HG02763 (cell line): ENCODE measurements around the gene TRMT1.
"Not testable (repeated sequence)": the region's sequence is repeated elsewhere in the genome, so short reads cannot be mapped to it uniquely, and the experiment has no call there.

Experiments used
- ATAC-seq: cut with Tn5 transposase; IDR thresholded peaks from one replicate; pipeline ENCODE4 v1.9.1; 2021; ENCODE audit warnings: mild to moderate bottlenecking, moderate library complexity; ENCODE audit not compliant: unreplicated experiment

The TRMT1 gene

DNA sequence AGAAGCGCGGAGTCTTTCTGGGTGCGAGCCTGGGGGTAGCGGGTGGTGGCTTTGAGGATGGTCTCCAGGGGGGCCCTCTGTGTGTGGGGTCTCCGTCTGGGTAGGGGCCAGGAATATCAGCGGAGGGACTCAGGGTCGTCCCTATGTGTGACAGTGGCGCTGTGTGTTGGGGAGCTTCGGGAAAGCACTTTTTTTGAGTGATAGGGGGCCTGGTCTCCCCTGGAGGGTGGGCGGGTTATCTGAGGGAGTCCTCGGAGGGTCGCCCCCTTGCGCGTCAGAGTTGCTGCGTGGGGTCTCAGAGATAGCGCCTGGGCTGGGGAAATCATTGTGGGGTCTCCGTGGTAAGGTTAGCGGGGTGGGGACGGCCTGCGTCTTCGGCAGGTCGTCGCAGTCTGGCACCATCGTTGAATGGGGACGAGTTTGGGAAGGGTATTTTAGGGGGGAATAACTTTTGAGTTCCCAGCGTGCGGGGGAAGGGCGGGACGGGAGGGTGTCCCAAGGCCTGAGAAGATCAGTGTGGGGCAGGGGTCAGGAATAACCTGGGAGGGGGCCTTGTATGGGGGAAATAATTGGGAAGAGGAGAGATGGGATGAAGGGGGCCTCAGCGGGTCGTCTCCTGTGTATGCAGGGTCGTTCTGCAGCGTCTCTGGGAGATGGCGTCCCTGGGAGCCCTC is 34.5 kb upstream of the TRMT1 start:
- no peak for ATAC-seq

DNA sequence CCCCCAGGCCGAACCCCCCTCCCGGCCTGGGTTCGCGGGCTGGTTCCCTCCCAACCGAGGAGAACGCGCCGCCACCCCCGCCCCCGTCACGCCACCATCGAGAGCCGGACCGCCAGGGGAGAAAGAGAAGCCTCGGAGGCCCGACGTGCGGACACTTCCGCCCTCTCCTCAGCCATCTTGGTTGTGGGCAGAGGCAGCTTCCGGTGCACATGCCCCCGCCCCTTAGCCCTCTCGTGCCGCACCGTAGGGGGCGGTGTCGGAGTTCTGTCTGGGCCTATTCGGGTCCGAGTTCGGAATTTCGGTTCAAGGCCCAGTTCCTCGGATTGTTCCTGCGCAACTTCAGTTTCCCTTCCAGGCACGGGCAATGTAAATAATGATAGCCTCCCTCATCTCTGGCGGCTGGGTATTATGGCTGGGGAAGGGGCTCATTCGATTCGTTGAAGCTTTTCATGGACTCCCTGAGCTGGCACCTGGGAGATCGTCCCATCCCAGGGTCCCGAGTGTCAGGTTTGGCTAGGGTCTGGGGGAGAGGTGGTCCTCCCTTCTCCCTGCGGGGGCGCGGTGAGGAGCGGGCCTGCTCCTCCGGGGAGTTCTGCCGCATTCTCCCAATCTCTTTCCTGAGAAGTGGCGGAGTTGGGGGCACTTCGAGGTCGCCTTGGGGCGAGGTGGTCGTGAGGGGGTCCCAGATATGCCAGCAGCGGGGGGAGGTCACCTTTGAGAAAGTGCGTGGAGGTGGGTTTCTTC is 33.8 kb upstream of the TRMT1 start, which contains the start of the genes IER2 and STX10:
Gene IER2, plus strand, starts transcription at position 225 of the 744 bp plus-strand sequence. CDS start 2,776 bp downstream, outside the sequence.
Gene STX10, minus strand, starts transcription at position 189 of the 744 bp plus-strand sequence. CDS start 202 bp downstream, outside the sequence.
- ATAC-seq, result peak; percentile 34

DNA sequence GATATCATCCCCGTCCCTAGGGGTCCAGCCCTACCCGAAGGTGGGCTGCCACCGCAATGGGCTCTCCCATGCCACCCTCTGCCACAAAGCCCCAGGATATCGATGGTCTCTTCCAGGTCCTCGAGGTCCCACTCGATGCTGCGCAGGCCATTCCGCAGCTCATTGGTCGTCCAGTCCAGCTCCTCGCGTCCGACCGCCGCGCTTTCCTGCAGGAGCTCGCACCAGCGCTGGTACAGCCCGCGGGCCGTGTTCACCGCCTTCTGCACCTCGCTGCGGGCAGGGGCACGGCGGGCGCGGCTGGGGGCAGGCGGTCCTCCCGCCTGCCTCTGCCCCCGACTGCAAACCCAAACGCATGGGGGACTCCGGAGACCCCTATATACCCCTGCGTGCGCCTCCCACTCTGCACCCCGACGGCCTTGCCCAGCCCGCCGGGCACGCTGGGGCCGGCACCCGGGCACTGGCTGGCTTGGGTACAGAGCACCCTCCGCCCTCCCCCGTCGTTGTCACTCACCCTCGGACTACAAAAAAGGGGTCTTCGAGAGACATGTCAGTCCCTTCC is 33.2 kb upstream of the TRMT1 start:
- no peak for ATAC-seq

DNA sequence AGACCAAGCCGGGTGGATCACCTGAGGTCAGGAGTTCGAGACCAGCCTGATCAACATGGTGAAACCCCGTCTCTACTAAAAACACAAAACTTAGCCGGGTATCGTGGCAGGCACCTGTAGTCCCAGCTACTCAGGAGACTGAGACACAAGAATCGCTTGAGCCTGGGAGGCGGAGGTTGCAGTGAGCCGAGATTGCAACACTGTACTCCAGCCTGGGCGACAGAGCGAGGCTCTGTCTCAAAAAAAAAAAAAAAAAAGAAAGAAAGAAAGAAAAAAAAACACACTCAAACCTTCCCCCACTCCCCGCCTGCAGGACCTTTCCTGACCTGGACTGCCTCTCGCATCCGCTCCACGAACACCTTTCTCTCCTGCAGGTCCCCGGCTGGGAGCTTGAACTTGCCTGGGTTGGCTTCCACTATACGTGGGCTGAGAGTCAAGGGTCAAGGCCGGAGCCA is 32.7 kb upstream of the TRMT1 start:
- not testable (repeated sequence) for ATAC-seq

DNA sequence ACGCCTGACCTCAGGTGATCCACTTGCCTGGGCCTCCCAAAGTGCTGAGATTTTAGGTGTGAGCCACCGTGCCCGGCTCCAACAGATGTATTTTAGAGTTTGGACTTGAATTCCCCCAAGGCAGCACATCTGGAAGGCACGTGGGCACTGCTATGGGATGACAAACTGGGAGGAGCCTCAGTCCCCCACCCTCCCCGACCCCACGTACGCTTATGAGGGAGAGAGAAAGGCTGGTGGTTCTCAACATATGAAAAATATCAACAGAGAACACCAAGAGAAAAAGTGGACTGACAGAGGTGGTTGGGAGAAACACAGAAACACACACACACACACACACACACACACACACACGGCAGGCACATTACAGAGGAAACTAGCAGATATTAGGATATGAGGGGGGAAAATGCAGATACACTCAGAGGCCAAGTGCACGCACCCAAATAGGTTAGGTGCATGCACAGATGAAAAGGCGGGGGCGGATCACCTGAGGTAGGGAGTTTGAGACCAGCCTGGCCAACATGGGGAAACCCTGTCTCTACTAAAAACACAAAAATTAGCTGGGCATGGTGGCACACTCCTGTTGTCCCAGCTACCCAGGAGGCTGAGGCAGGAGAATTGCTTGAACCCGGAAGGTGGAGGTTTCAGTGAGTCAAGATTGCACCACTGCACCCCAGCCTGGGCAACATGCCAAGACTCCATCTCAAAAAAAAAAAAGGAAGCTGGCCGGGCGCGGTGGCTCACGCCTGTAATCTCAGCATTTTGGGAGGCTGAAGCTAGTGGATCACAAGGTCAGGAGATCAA is 30.4 kb upstream of the TRMT1 start:
- no peak for ATAC-seq

DNA sequence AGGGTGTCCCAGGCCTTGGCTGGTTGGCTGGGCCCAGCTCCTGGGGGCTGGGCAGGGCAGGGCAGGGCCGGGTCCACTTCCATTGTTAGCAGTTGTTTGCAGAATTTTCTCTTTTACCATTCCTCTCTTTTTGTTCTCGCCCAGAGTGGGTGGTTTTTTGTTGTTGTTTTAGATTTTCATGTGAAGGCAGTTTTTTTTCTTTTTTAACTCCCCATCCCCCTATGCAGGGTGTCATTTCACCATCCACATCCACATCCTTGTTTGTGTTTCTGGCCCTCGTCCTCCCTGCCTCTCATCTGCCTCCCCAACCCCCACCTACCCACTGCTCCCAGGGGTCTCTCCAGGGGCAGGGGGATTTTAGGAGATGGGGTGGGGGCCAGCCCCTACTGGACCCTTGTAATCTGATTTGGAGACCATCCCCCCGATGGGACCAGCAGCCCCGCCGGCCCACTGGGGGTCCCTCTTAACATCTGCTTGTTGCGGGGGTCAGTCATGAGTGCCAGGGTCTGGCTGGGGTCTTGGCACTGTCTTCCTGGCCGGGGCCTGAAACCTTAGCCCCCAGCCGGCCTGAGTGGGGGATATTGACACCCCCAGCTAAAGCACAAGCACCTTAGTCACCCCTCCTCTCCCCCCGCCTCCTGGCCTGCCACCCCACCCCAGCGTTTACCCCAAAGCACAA is 23.2 kb upstream of the TRMT1 start:
- no peak for ATAC-seq

DNA sequence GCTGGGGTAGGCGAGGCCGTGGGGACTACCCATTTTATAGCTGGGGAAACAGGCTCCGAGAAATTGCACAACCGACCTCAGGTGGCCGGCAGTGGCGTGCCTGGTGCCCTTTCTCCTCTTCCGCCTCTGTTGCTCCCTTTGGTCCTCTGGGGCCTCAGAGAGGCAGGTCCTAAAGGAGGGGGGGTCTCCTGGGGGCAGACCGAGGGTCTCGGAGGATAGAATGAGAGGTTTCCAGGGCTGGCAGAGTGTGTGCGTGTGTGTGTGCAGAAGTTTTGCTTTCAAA is 22.3 kb upstream of the TRMT1 start:
- no peak for ATAC-seq

DNA sequence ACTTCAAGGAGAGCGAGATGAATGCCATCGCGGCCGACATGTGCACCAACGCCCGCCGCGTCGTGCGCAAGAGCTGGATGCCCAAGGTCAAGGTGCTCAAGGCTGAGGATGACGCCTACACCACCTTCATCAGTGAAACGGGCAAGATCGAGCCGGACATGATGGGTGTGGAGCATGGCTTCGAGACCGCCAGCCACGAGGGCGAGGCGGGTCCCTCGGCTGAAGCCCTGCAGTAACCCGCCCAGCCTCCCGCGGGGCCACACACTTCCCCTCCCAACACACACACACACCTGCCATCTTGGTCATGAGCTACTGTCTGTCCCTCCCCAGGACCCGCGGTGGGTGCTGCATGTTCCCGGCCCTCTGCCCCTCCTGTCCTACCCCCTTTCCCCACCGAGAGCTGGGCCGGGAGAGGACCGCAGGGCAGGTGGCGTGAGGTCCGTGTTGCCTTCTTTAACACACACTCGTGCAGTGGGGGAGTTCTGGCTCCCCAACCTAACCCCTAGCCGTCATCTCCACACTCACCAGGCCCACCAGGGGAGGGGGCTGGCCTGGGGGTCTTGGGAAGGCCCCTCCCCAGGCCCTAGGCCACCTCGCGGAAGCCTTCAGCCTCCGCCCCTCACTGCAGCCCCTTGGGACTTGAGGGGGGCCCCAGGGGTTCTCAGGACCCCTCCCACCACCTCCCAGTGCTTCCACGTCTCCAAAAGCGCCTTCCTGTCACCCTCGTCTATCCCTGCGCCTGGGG is 21.8 kb upstream of the TRMT1 start:
- no peak for ATAC-seq

DNA sequence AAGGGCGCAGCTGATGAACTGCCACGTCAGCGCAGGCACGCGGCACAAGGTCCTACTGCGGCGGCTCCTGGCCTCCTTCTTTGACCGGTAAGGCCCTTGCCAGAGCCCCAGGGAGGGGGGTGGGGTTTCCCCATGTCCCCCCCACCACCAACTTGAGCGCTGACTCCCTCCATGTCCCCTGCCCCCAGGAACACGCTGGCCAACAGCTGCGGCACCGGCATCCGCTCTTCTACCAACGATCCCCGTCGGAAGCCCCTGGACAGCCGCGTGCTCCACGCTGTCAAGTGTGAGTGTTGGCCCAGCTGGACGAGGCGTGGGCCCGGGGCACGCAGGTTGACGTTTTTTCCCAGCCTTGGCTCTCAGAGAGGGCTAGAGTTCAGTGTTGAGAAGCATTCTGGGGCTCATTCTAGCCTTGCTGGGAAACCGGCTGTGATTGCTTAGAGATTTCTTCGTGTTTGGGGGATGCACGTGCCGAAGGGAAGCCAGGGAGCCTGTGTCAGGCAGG is 20.8 kb upstream of the TRMT1 start:
- ATAC-seq, result no peak

DNA sequence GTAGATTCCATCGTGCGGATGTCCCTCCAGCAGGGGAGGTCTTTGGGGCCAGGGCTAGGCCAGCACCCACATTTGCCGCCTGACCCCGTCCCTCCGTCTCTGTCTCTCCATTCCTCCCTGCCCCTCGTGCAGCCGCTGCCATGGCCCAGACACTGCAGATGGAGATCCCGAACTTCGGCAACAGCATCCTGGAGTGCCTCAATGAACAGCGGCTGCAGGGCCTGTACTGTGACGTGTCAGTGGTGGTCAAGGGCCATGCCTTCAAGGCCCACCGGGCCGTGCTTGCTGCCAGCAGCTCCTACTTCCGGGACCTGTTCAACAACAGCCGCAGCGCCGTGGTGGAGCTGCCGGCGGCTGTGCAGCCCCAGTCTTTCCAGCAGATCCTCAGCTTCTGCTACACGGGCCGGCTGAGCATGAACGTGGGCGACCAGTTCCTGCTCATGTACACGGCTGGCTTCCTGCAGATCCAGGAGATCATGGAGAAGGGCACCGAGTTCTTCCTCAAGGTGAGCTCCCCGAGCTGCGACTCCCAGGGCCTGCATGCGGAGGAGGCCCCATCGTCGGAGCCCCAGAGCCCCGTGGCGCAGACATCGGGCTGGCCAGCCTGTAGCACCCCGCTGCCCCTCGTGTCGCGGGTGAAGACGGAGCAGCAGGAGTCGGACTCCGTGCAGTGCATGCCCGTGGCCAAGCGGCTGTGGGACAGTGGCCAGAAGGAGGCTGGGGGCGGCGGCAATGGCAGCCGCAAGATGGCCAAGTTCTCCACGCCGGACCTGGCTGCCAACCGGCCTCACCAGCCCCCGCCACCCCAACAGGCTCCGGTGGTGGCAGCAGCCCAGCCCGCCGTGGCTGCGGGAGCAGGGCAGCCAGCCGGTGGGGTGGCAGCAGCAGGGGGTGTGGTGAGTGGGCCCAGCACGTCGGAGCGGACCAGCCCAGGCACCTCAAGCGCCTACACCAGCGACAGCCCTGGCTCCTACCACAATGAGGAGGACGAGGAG is 18.8 kb upstream of the TRMT1 start:
- no peak for ATAC-seq

DNA sequence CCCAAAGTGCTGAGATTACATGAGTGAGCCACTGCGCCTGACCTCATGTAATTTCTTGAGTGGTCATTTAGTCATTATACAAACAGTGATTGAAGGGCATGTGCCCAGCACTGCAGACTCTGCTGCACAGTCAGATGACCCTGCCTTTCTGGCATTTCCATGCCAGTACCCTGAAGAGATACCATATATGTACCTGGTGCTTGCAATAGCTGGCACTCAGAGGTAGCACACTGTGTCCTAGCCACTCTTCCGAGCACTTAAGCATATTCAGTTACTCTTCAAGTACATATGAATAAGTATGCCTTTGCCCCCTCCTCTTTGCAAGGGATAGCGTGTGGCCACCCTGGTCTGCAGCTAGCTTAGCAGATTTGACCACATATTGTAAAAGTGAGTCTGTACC is 18.1 kb upstream of the TRMT1 start:
- ATAC-seq, result no peak

DNA sequence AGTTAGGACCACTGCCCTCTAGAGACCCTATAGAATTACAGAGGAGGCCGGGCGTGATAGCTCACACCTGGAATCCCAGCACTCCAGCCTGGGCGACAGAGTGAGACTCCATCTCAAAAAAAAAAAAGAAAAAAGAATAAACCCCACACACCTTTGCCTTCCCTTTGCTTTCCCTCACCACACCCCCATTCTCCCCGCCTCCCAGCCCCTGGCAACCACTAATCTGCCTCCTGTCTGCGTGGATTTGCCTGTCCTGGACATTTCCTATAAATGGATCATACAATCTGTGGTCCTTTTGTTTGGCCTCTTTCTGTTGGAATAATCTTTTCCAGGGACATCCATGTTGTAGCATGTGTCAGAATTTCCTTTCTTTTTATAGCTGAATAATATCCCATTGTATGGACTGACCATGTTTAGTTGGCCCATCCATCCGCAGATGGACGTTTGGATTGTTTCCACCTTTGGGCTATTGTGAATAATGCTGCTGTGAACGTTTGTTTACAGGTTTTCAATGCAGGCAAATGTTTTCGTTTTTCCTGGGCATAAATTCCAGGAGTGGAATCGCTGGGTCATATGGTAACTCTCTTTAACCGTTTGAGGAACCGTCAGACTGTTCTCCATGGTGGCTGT is 16.8 kb upstream of the TRMT1 start:
- ATAC-seq, result no peak

DNA sequence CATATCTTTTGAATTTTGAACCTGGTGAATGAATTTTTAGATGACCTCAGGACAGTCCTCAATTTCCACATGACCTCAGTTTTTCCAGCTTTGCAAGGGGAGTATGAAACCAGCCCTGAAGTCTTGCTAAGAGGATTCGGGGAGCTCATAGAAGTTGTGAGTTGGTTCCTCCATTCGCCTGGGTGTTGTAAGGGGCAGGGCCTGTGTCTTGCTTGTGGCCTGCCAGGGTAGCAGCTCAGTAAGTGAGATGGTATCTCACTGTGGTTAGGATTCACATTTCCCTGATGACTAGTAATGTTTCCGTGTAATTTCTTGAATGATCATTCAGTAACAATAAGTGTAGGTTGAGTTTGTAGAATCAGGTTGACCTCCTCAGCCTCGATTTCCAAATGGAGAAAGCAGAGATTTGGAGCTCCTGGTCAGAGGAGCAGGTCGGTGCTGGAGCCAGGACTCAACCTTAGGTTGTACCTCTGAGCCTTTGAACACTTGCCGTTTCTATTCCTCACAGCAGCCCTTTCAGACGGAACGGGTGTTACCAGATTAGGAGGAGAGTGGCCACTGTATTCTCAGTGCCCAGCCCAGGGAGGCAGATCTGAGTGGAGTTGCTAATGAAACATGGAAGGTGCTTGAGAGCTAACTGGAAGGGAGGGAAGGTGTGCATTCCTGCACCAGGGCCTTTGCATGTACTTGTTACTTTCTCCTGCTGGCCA is 16.1 kb upstream of the TRMT1 start:
- ATAC-seq, result no peak

DNA sequence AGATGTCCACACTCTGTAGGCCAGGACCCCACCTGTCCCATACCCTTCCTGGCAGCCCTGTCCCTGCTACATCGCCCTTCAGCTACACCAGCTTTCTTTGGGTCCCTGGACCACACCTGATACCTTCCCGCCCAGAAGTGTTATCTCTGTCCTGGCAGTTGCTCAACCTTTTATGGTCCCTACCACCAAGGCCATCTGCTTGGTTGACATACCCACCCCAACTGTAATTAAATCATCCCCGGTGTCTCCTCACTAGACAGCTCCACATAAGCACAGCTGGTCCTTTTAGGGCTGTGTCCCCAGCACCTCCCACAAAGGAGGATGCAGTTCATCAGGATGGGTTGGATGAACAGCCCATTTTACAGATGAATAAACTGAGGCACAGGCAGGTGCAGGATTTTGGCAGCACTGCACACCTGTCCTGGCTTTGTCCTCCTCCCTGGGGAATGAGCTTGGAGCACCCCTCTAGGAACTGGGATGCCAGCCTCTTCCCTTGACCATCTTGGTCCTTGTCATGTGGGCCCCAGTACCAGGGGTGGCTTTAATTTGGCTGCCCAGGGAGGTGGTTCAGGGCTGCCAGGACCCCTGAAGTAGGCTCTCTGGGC is 14.4 kb upstream of the TRMT1 start:
- no peak for ATAC-seq

DNA sequence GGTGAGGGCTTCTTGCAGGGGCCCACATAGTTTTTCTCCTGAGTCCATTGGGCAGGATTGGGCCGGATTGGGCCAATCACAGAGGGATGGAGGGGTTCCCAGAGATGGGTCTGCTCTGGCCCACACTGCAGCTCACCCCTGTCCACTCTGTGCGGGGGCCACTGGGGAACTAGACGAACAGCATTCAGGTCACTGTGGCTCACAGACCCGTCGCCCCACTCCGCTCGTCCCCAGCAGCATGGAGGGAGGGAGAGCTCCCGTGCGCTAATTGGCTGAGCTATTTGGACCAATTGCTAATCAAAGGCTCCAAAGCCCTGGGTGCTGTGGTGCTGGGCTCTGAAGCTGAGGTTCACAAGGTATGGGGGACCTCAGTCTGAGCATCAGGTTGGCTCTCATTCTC is 12.8 kb upstream of the TRMT1 start:
- ATAC-seq, result no peak

DNA sequence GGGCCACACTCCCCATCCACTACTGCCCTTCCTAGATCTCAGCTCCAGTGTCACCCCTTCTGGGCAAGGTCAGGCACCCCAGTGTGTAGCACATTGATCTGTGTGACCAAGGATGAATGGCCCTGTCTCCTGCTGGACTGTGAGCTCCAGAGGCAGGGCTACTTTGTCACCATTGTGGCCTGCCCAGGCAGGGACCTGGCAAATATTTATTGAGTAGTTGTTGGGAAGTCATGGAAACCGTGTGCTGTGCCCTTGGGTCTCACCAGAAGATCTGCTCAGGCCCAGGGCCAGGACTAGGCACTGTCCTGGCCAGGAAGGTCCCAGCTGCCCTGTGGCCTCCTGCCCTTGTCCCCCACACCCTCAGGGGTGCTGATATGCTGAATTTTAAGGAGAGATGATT is 12.0 kb upstream of the TRMT1 start:
- no peak for ATAC-seq
